ENCODE data around the gene FOXC2. TPM values are rescaled to one million over a fixed set of nuclear protein-coding genes. Genes with fewer than 3 reads are reported as not detected.

The FOXC2 gene
- total and polyA plus RNA-seq, 10 of the 15 experiments (the other 5 are each of a cell fraction or from before 2014, with no cell fraction given) = not detected

- no peak for TF ChIP-seq USF1 (IDR thresholded peaks at IDR 0.05; ENCODE audit: borderline replicate concordance, extremely low read length, insufficient read depth, low read depth, low read length)
- TF ChIP-seq ZBTB33 (IDR thresholded peaks at IDR 0.05) = no peak
Measured at GRCh38 chr16:86572041-86572521, 5.5 kb downstream of the FOXC2 start (continued).

GRCh38 chr16:86572606-86573005 lies 6.0 kb downstream of the FOXC2 start:
- DNase-seq (ENCODE audit: low read depth, low spot score) = no peak
- no peak overlapping the region for H3K27ac ChIP-seq (ENCODE audit: control insufficient read depth, insufficient read depth)
- H3K36me3 ChIP-seq (ENCODE audit: control insufficient read depth in 2 of 2, insufficient read depth in 2 of 2, low read length in 1 of 2) = no peaks in the 10 kb centered on the region
- intact Hi-C loops (cut with micrococcal nuclease; ENCODE audit: unreplicated experiment) (no loop called here), in situ Hi-C loops (cut with MboI) (no loop called here)
- CTCF ChIA-PET = no interaction called here
- H3K4me2 ChIP-seq (ENCODE audit: control insufficient read depth, insufficient read depth) = no peak overlapping the region
- no peaks in the 10 kb centered on the region for H3K9me3 ChIP-seq (replicated peaks; ENCODE audit: control insufficient read depth, insufficient read depth, low read length)
- TF ChIP-seq SMC3 (IDR thresholded peaks at IDR 0.05; ENCODE audit: borderline replicate concordance, low read length) = no peak
- TF ChIP-seq STAT3 (IDR thresholded peaks at IDR 0.05; ENCODE audit: low read depth, low read length) = no peak
- TF ChIP-seq BRCA1 (IDR thresholded peaks at IDR 0.05; ENCODE audit: low read depth, low read length) = no peak
- no peak for TF ChIP-seq ZNF274 (IDR thresholded peaks at IDR 0.05; ENCODE audit: insufficient read depth, insufficient read length)
- TF ChIP-seq MLLT1 (IDR thresholded peaks at IDR 0.05) = no peak
- TF ChIP-seq PAX8 (IDR thresholded peaks at IDR 0.05) = no peak
- TF ChIP-seq BCL3 (IDR thresholded peaks at IDR 0.05; ENCODE audit: borderline replicate concordance, insufficient read depth, low read depth, low read length, poor library complexity, severe bottlenecking) = no peak
- no peak for TF ChIP-seq NR2C1 (IDR thresholded peaks at IDR 0.05)
- TF ChIP-seq PKNOX1 (IDR thresholded peaks at IDR 0.05) = no peak
- no peak overlapping the region for H3K4me3 ChIP-seq
- POLR2A ChIA-PET = no interaction called here
- no peaks in the 10 kb centered on the region for H4K20me1 ChIP-seq (ENCODE audit: control insufficient read depth, insufficient read depth)
- ATAC-seq = no peak
- H3K9ac ChIP-seq (ENCODE audit: control insufficient read depth, insufficient read depth, low read length) = no peak overlapping the region
- WGBS (ENCODE audit: insufficient coverage, insufficient replicate concordance, low lambda C conversion rate, missing lambda C conversion rate) = 63% methylated on average over 8 of the region's 8 CpGs
- no peak overlapping the region for H2AFZ ChIP-seq (ENCODE audit: control insufficient read depth, low read depth, low read length)
- no TSS peak for BruUV-seq (replicated peaks)
- H3K27me3 ChIP-seq (replicated peaks in 1 of 2; ENCODE audit: control insufficient read depth in 2 of 2, insufficient read depth in 2 of 2, low read length in 1 of 2) = peaks cover 2 to 13% of the 10 kb centered on the region in 2 experiments; a peak in 3 of 4 replicates
- FAIRE-seq = no peak
- no peaks in the 10 kb centered on the region for H3K79me2 ChIP-seq (ENCODE audit: control insufficient read depth, insufficient read depth, low read length)
- H3K4me1 ChIP-seq (ENCODE audit: control insufficient read depth, insufficient read depth, low read length) = no peaks in the 10 kb centered on the region
- RAD21 ChIA-PET (ENCODE audit: unreplicated experiment) = no interaction called here
- SMC1A ChIA-PET (ENCODE audit: uncharacterized antibody, unreplicated experiment) = interaction anchor here (0.6 kb wide), 1 partner anchor 204 kb away, joined by 3 read pairs; no protein-coding TSS in a partner anchor
